GM03348 (cell line): ENCODE results near the gene KCNB1.
"Not testable (repeated sequence)": the region's sequence is repeated elsewhere in the genome, so short reads cannot be mapped to it uniquely, and the experiment has no call there.

Experiments used
- DNase-seq: peaks from one replicate; pipeline ENCODE4 v3.0.0; 2012; ENCODE audit warnings: low spot score

The KCNB1 gene

GRCh38 chr20:49319208-49319809 is 163.2 kb downstream of the KCNB1 start:
- no peak for DNase-seq

- DNase-seq: peak; percentile 19
Observed at GRCh38 chr20:49318430-49319207, 163.8 kb downstream of the KCNB1 start.

- DNase-seq: no peak
Observed at GRCh38 chr20:49318091-49318429, 164.4 kb downstream of the KCNB1 start.

DNA sequence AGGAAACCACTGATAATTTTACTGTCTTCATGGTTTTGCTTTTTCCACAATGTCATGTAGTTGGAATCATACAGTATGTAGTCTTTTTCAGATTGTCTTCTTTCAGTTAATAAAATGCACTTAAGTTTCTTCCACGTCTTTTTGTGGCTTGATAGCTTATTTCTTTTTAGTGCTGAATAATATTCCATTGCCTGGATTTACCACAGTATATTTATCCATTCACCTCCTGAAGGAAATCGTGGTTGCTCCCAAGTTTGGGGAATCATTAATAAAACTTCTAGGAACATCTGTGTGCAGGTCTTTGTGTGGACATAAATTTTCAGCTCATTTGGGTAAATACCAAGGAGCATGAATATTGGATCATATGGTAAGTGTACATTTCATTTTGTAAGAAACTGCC is 165.8 kb downstream of the KCNB1 start:
- no peak for DNase-seq

- DNase-seq: no peak
Observed at GRCh38 chr20:49315580-49315979, 166.9 kb downstream of the KCNB1 start.

DNA sequence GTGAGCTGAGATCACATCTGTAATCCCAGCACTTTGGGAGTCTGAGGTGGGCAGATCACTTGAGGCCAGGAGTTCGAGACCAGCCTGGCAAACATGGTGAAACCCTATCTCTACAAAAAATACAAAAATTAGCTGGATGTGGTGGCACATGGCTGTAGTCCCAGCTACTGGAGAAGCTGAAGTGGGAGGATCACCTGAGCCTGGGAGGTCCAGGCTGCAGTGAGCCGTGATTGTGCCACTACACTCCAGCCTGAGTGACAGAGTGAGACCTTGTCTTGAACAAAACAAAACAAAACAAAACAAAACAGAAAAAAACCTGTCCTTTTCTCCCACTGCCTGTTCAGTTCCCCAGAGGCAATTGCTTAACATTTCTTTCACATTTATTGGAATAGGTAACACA is 168.4 kb downstream of the KCNB1 start:
- not testable (repeated sequence) for DNase-seq
